ENCODE measurements around the gene ZNF215. TPM values are rescaled to one million over a fixed set of nuclear protein-coding genes. Genes with fewer than 3 reads are reported as not detected.

Gene ZNF215
- total and polyA plus RNA-seq, 2 of the 8 experiments (the other 6 are each of a cell fraction or from before 2014, with no cell fraction given) = 6.4 to 17.9 TPM

DNA sequence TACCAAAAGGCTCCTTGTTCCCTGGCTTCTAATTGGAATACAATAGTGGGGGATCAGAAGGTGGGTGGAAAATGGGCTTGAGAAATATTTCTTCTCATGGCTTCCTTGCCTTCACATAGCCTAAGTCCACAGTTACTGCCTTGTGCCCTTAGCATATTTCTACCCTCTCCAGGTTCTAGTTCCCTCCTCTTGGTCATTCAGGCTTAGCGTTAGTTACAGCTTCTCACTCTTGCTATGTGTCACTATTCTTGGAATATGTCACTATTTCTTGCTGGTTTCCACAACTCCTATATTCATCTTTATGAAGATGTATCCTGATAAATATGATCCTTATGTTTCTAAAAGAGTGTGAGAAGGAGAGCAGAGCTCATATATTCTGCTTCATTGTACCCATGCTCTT, 36.4 kb upstream of the ZNF215 start:
- no peaks in the 10 kb centered on the region for H4K20me1 ChIP-seq (replicated peaks in 1 of 2; ENCODE audit: control insufficient read depth in 1 of 2, insufficient read depth in 2 of 2, low read length in 2 of 2)
- H3K36me3 ChIP-seq (ENCODE audit: control insufficient read depth in 2 of 4, insufficient read depth in 4 of 4, low read length in 3 of 4) = no peaks in the 10 kb centered on the region
- DNase-seq (ENCODE audit: low read depth in 1 of 2, low spot score in 2 of 2) (no peak), FAIRE-seq (no peak)
- POLR2A ChIA-PET (ENCODE audit: partially characterized antibody) = interaction anchor here (1.5 kb wide), 1 partner anchor 37 kb away, joined by 4 read pairs; the partner anchor contains the start of gene ZNF215
- no peak overlapping the region for H2BK120ac ChIP-seq (replicated peaks; ENCODE audit: low read depth, low read length)
- H4K5ac ChIP-seq (ENCODE audit: insufficient read length, low read depth, low read length) = no peak overlapping the region
- WGBS, 2 experiments (ENCODE audit: extremely low coverage in 1 of 2, insufficient coverage in 1 of 2, insufficient read length in 1 of 2, insufficient replicate concordance in 2 of 2, low coverage in 1 of 2, low lambda C conversion rate in 2 of 2, missing lambda C conversion rate in 1 of 2) = 95% methylated on average over 1 of the region's 1 CpG; no CpG with 5 or more reads in 1 of the 2 experiments
- H3K18ac ChIP-seq (ENCODE audit: extremely low read depth, low read length) = no peak overlapping the region
- H3K4me2 ChIP-seq (ENCODE audit: insufficient read depth in 1 of 2, low read depth in 2 of 2, low read length in 2 of 2) = no peak overlapping the region
- H3K4me1 ChIP-seq (replicated peaks in 1 of 4; ENCODE audit: control insufficient read depth in 3 of 4, insufficient read depth in 4 of 4, low read length in 3 of 4) = no peaks in the 10 kb centered on the region
- no peak overlapping the region for H2AK5ac ChIP-seq (ENCODE audit: low read depth, low read length)
- H3K9ac ChIP-seq (replicated peaks in 1 of 4; ENCODE audit: extremely low read depth in 1 of 4, low read depth in 3 of 4, low read length in 3 of 4) = no peak overlapping the region
- H2BK12ac ChIP-seq (ENCODE audit: low read depth, low read length) = no peak overlapping the region
- H2BK5ac ChIP-seq (ENCODE audit: low read depth, low read length) = no peak overlapping the region
- no peak overlapping the region for H4K91ac ChIP-seq (replicated peaks; ENCODE audit: insufficient read length, low read length)
- CTCF ChIA-PET (ENCODE audit: partially characterized antibody) = interaction anchor here (0.9 to 2.3 kb wide), 4 partner anchors 22 to 135 kb away, joined by 3 to 9 read pairs (median 4); no protein-coding TSS in a partner anchor
- H3K79me1 ChIP-seq (ENCODE audit: low read depth, low read length) = no peaks in the 10 kb centered on the region
- peaks cover 0 to 1% (median 0%) of the 10 kb centered on the region in 4 experiments; a peak in 1 of 7 replicates for H3K27me3 ChIP-seq (replicated peaks in 1 of 4; ENCODE audit: control insufficient read depth in 3 of 4, extremely low read depth in 1 of 4, insufficient read depth in 3 of 4, low read length in 3 of 4)
- H3K56ac ChIP-seq (replicated peaks; ENCODE audit: insufficient read length, low read depth, low read length) = no peak overlapping the region
- no peaks in the 10 kb centered on the region for H3K23me2 ChIP-seq (ENCODE audit: low read depth, low read length)
- H2BK20ac ChIP-seq (ENCODE audit: low read length) = no peak overlapping the region
- H3K79me2 ChIP-seq (ENCODE audit: control insufficient read depth in 1 of 2, insufficient read depth in 2 of 2, low read length in 2 of 2) = no peaks in the 10 kb centered on the region
- no peak overlapping the region for H2AFZ ChIP-seq (ENCODE audit: low read length)
- no peaks in the 10 kb centered on the region for H3K9me3 ChIP-seq (ENCODE audit: insufficient read depth in 2 of 2, low read depth in 1 of 2, low read length in 1 of 2)
- TF ChIP-seq SAP30 (IDR thresholded peaks at IDR 0.05; ENCODE audit: insufficient read depth, insufficient replicate concordance, low read length) (no peak), POLR2A (IDR thresholded peaks at IDR 0.05; ENCODE audit: control extremely low read depth in 1 of 2, low read depth in 2 of 2, low read length in 2 of 2) (no peak)
- H2BK15ac ChIP-seq (ENCODE audit: low read length) = no peak overlapping the region
- H3K4ac ChIP-seq (replicated peaks; ENCODE audit: insufficient read length, low read depth, low read length) = no peak overlapping the region
- no peak overlapping the region for H3K14ac ChIP-seq (ENCODE audit: insufficient read length)
- no peak overlapping the region for H3K23ac ChIP-seq (ENCODE audit: insufficient read length)
- H4K8ac ChIP-seq (ENCODE audit: extremely low read depth, insufficient read depth, low read length) = no peak overlapping the region
- no peak overlapping the region for H3K27ac ChIP-seq (ENCODE audit: low read depth, low read length)
- no peak overlapping the region for H3K4me3 ChIP-seq (ENCODE audit: extremely low read depth in 1 of 4, insufficient read depth in 2 of 4, low read depth in 3 of 4, low read length in 4 of 4)

All from H1 (cell line).